ENCODE results near the gene LRRC4C. TPM values are rescaled to one million over a fixed set of nuclear protein-coding genes. Genes with fewer than 3 reads are reported as not detected.

Gene LRRC4C
- total RNA-seq, 6 experiments from 2014 or later = not detected

GRCh38 chr11:40166892-40167291 lies 1292.6 kb downstream of the LRRC4C start:
- Mint-ChIP-seq H3K36me3 (ENCODE audit: low read depth) (no peaks in the 10 kb centered on the region), H3K27me3 (ENCODE audit: insufficient read depth) (no peaks in the 10 kb centered on the region), H3K9me3 (peaks cover 23% of the 10 kb centered on the region), H3K4me1 (ENCODE audit: low read depth) (no peaks in the 10 kb centered on the region), H3K27ac (no peak overlapping the region), H3K4me3 (no peak overlapping the region)
- no peak for DNase-seq
- no peak for TF ChIP-seq CTCF (IDR thresholded peaks at IDR 0.05)

DNA sequence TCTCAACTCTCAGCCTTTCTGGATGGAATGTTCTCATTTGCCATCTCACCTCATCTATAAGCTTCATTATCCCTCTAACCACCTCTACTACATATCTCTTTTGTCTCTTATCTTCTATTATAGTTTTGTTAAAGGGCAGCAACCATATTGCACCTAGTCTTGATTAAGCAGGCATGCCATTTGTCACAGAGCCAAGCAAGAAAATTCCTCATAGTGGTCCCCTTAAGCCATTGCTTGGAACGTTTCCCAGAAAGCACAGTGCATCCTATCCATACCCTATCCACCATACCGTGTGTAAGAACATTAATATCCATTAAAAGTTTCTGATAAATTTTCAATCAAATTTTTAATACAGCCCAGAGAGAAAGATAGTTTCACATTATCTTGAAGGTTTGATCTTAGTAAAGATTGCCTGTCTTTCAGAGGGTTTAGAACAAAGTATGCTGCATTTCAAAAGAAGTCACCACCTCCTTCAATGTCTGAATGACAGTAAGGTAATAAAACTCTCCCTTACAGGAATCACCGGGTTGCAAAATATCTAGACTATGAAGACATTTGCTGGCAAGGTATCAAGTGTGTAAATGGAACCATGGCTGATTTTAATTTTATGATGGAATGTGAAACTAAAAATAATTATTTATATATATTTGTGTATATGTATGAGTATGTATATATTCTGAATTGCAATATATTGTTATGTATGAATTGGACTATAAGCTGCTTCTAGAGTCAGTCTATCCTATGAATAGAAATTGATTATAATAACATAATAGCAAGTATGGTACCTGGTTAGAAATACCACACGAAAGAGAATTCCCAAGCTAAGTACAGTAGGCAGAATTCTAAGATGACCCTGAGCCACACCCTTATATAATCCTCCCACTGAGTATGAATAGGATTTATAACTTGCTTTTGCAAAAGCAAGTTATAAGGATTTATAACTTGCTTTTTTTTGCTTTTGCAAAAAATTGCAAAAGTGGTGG lies 1296.3 kb downstream of the LRRC4C start:
- H3K27ac Mint-ChIP-seq = no peak overlapping the region
- no peak overlapping the region for H3K4me3 Mint-ChIP-seq
- H3K27me3 Mint-ChIP-seq (ENCODE audit: insufficient read depth) = no peaks in the 10 kb centered on the region
- no peak for DNase-seq
- H3K9me3 Mint-ChIP-seq = peaks cover 35% of the 10 kb centered on the region
- H3K36me3 Mint-ChIP-seq (ENCODE audit: low read depth) = no peaks in the 10 kb centered on the region
- H3K4me1 Mint-ChIP-seq (ENCODE audit: low read depth) = no peaks in the 10 kb centered on the region
- TF ChIP-seq CTCF (IDR thresholded peaks at IDR 0.05) = no peak

- no peak overlapping the region for H3K4me3 Mint-ChIP-seq
- no peak for DNase-seq
Measured at GRCh38 chr11:40161854-40162410, 1297.5 kb downstream of the LRRC4C start.

GRCh38 chr11:40160418-40160817 lies 1299.0 kb downstream of the LRRC4C start:
- Mint-ChIP-seq H3K36me3 (ENCODE audit: low read depth) (no peaks in the 10 kb centered on the region), H3K27ac (no peak overlapping the region), H3K4me3 (no peak overlapping the region), H3K4me1 (ENCODE audit: low read depth) (no peaks in the 10 kb centered on the region), H3K9me3 (peaks cover 45% of the 10 kb centered on the region), H3K27me3 (ENCODE audit: insufficient read depth) (no peaks in the 10 kb centered on the region)
- no peak for DNase-seq
- no peak for TF ChIP-seq CTCF (IDR thresholded peaks at IDR 0.05)

More at GRCh38 chr11:40161854-40162410, 1297.5 kb downstream of the LRRC4C start:
- H3K27me3 Mint-ChIP-seq (ENCODE audit: insufficient read depth) = no peaks in the 10 kb centered on the region
- no peak overlapping the region for H3K27ac Mint-ChIP-seq
- TF ChIP-seq CTCF (IDR thresholded peaks at IDR 0.05) = no peak
- no peaks in the 10 kb centered on the region for H3K36me3 Mint-ChIP-seq (ENCODE audit: low read depth)
- H3K4me1 Mint-ChIP-seq (ENCODE audit: low read depth) = no peaks in the 10 kb centered on the region
- H3K9me3 Mint-ChIP-seq = peaks cover 36% of the 10 kb centered on the region

GRCh38 chr11:40149721-40150120 lies 1309.7 kb downstream of the LRRC4C start:
- no peaks in the 10 kb centered on the region for H3K36me3 Mint-ChIP-seq (ENCODE audit: low read depth)
- H3K27ac Mint-ChIP-seq = no peak overlapping the region
- no peak for TF ChIP-seq CTCF (IDR thresholded peaks at IDR 0.05)
- H3K4me3 Mint-ChIP-seq = no peak overlapping the region
- DNase-seq = no peak
- H3K27me3 Mint-ChIP-seq (ENCODE audit: insufficient read depth) = no peaks in the 10 kb centered on the region
- no peaks in the 10 kb centered on the region for H3K4me1 Mint-ChIP-seq (ENCODE audit: low read depth)
- peaks cover 37% of the 10 kb centered on the region for H3K9me3 Mint-ChIP-seq
